ENCODE results near the gene EXT2.

GRCh38 chr11:44072757-44073658 lies 22.5 kb upstream of the EXT2 start:
- TF ChIP-seq CTCF (IDR thresholded peaks at IDR 0.05) (no peak), POLR2AphosphoS5 (IDR thresholded peaks at IDR 0.05; ENCODE audit: insufficient read depth in 1 of 2, low read depth in 1 of 2) (no peak)
